WI38 (cell line): ENCODE results near the gene CLIC3.
"Not testable (repeated sequence)": the region's sequence is repeated elsewhere in the genome, so short reads cannot be mapped to it uniquely, and the experiment has no call there.

Source experiments
- H3K4me3 ChIP-seq: 2 replicates; pipeline ENCODE4 v1.5.1; 2011; ENCODE audit warnings: low read depth, mild to moderate bottlenecking, control low read depth, low read length
- TF ChIP-seq, protein P1 (sequence below): IDR thresholded peaks from 2 replicates; pipeline ENCODE4 v1.5.1; 2012; ENCODE audit warnings: low read depth, mild to moderate bottlenecking, control low read depth, low read length

CLIC3 gene

DNA sequence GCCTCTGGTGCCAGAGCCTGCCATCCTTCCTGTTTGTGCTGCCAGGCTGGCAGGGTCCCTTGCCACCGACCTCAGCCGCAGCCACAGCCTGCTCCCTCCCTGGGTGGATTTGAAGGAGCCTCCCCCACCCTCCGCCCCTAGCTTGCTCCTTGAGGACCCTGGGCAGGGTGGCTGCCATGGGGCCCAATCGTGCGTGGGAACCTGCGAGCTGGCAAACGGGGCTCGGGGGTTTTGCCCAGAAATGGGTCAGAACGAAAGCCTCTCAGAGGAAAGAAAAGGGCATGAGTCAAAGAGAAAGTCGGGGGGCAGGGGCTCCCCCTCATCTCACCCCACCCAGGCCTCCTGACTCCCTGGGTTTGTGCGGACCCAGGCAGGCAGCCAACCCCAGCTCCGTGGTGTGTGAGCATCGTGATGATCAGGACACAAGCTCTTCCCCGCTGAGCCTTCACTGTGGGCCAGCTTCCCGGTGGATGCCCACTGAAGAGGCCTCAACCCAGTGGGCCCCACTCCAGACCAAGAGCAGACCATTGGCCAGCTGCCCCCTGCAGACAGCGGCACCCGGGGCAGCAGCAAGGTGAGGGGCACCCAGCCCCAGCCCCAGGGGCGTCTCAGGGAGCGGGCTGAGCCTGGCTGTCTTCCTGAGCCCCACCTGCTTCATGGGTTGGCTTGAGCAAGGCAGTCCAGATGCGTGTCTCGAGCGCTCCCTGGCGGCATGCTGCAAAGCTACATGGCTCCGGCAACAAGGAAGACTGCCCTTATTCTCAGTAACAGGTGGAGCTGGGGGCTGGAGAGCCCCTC, 38.5 kb upstream of the CLIC3 start:
- TF ChIP-seq, protein P1, sequence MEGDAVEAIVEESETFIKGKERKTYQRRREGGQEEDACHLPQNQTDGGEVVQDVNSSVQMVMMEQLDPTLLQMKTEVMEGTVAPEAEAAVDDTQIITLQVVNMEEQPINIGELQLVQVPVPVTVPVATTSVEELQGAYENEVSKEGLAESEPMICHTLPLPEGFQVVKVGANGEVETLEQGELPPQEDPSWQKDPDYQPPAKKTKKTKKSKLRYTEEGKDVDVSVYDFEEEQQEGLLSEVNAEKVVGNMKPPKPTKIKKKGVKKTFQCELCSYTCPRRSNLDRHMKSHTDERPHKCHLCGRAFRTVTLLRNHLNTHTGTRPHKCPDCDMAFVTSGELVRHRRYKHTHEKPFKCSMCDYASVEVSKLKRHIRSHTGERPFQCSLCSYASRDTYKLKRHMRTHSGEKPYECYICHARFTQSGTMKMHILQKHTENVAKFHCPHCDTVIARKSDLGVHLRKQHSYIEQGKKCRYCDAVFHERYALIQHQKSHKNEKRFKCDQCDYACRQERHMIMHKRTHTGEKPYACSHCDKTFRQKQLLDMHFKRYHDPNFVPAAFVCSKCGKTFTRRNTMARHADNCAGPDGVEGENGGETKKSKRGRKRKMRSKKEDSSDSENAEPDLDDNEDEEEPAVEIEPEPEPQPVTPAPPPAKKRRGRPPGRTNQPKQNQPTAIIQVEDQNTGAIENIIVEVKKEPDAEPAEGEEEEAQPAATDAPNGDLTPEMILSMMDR: peak; percentile 90
- H3K4me3 ChIP-seq: no peak overlapping the region

DNA sequence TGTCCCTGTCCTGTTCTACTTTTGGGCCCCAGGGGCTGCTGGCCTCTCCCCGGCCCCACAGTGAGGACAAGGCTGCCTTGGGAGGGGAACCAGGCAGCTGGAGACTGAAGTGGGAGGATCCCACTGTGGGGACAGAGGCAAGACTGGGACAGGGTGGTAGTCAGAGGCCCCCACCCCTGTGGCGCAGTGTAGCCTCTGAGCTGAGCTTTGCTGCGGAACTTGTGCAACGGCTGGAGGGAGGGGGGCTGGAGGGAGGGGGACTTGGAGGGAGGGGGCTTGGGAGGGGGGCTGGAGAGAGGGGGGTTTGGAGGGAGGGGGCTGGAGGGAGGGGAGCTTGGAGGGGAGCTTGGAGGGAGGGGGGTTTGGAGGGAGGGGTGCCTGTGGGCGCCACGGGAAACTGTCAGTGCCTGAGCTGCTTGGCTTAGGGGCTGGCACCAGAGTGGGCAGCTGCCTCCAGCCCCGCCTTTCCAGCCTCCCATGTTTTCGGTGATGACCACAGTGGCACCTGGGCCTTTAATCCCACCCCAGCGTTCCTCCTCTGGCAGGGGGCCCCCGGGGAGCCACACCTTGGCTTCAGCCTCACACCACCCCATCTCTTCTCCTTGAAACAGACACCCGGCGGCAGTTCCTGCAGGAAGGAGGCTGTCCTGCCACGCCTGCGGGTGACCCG, 37.8 kb upstream of the CLIC3 start:
- TF ChIP-seq, protein P1: no peak
- H3K4me3 ChIP-seq: no peak overlapping the region

- not testable (repeated sequence) for H3K4me3 ChIP-seq
Observed at GRCh38 chr9:137033481-137033880, 37.1 kb upstream of the CLIC3 start.

- no peak overlapping the region for H3K4me3 ChIP-seq
- TF ChIP-seq, protein P1: no peak
Observed at GRCh38 chr9:137032858-137033257, 36.5 kb upstream of the CLIC3 start.

DNA sequence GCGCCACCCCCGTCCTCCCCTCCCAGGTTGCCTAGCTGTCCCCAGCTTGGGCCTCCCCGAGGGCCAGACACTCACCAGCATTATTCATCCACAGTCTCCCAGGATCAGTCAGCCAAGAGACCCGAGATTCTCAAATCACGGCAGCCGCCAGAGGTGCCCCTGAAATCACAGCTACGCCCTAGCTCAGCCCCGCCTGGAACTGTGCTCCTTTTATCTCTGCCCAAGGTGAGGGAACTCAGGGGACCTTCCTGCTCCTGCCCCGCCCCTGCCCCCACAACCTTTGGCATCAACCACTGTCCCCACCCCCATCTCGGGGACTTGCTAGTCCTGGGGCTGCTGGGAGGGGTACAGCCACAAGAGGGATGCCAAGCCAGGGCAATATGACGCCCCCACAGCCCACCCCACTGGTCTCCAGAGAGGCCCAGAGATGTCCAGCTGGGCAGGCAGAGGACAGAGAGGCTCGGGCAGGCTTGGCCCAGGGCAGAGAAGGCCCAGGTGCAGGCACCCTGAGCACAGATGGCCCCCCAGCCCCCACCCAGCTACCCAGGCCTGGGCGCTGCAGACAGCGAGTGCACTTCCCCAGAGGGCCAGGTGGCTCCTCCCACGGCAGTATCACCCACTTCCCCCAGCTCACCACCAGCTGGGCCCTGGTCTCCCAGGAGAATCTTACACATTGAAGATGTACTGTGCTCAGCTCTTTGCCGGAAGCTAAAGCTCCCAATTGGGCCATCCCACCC, 35.7 kb upstream of the CLIC3 start, which contains the start of gene FUT7:
FUT7 (minus strand) TSS at position 185 of the 737 bp plus-strand sequence; CDS start at position 88, 97 bp downstream.
- H3K4me3 ChIP-seq: no peak within 1 kb of the TSS
- TF ChIP-seq, protein P1: no peak

GRCh38 chr9:137030538-137031527, 34.5 kb upstream of the CLIC3 start:
- TF ChIP-seq, protein P1: no peak
- no peak overlapping the region for H3K4me3 ChIP-seq

- H3K4me3 ChIP-seq: no peak overlapping the region
- TF ChIP-seq, protein P1: no peak
Observed at GRCh38 chr9:137030006-137030405, 33.6 kb upstream of the CLIC3 start.
